HepG2 (cell line): ENCODE data around the gene ARL15. TPM values are rescaled to one million over a fixed set of nuclear protein-coding genes. Genes with fewer than 3 reads are reported as not detected.

Experiments
- ATAC-seq: fragments of 200-7000 bp; cut with Tn5 transposase; 3 replicates; pipeline ENCODE4 v1.9.1; 2020; ENCODE audit warnings: mild to moderate bottlenecking, moderate library complexity
- BruUV-seq: library from RNA; stranded (reverse); fragments of 400-500 nt; replicated peaks from 2 replicates; lab custom pipeline; 2021; lab: Mats Ljungman, UMichigan
- CTCF ChIA-PET: fragments of 300-600 bp; formaldehyde crosslinking; extraction: SDS; loops from one replicate; lab custom pipeline; 2021; ENCODE audit warnings: low total read pairs, inconsistent platforms, low intra/inter-chr PET ratio; lab: Yijun Ruan, JAX
- POLR2A ChIA-PET: fragments of 350-600 bp; sonication (Branson Sonifier 250); formaldehyde crosslinking; loops from one replicate; lab custom pipeline; 2020; ENCODE audit warnings: antibody characterized with exemption, inconsistent platforms; lab: Yijun Ruan, JAX
- DNase-seq: peaks from one replicate; pipeline ENCODE4 v3.0.0-alpha.2; 2015; ENCODE audit warnings: low spot score
- FAIRE-seq: peaks from 3 replicates; lab custom pipeline; 2011; peaks lifted over from hg19 to GRCh38; lab: Jason Lieb, UNC
- H2AFZ ChIP-seq: one replicate; pipeline ENCODE4 v1.6.1; 2011; ENCODE audit warnings: low read length, inconsistent platforms
- H3K27ac ChIP-seq: fragments of 300-600 bp; 3 replicates; pipeline ENCODE4 v1.8.0; 2011; ENCODE audit warnings: mixed run types, mild to moderate bottlenecking, mixed read lengths, low read length, inconsistent platforms; ENCODE audit not compliant: insufficient read depth; ENCODE audit errors: extremely low read length
- H3K27me3 ChIP-seq, 2 experiments: fragments of 200-600 bp in 1 of 2; 2 replicates in 1 of 2; 3 replicates in 1 of 2; pipeline versions ENCODE4 v1.6.0 to v1.8.0; 2011; ENCODE audit warnings: low read length in 2 of 2, mild to moderate bottlenecking in 2 of 2, moderate library complexity in 2 of 2, inconsistent platforms in 1 of 2; ENCODE audit not compliant: insufficient read depth in 2 of 2, control insufficient read depth in 1 of 2
- H3K36me3 ChIP-seq, 2 experiments: fragments of 200-600 bp in 1 of 2; replicated peaks in 1 of 2; 2 replicates in 1 of 2; 3 replicates in 1 of 2; pipeline versions ENCODE4 v1.5.1 to v1.8.0; 2011; ENCODE audit warnings: low read length in 2 of 2, inconsistent platforms in 1 of 2; ENCODE audit not compliant: insufficient read depth in 2 of 2, control insufficient read depth in 1 of 2
- H3K4me1 ChIP-seq: 2 replicates; pipeline ENCODE4 v1.5.1; 2012; ENCODE audit warnings: low read length, inconsistent platforms; ENCODE audit not compliant: insufficient read depth
- H3K4me2 ChIP-seq: 2 replicates; pipeline ENCODE4 v1.6.0; 2011; ENCODE audit warnings: low read depth, low read length, inconsistent platforms
- H3K4me3 ChIP-seq, 3 experiments: fragments of 200-600 bp in 1 of 3; sonication (generic), shearing (Covaris generic) in 1 of 3; replicated peaks in 1 of 3; 2 replicates each; pipeline ENCODE4 v1.5.1; 2011 to 2016; ENCODE audit warnings: low read length in 3 of 3, inconsistent platforms in 2 of 3, low read depth in 2 of 3, mild to moderate bottlenecking in 2 of 3, control low read depth in 1 of 3, mixed read lengths in 1 of 3; ENCODE audit not compliant: insufficient read depth in 1 of 3
- H3K79me2 ChIP-seq: one replicate; pipeline ENCODE4 v1.6.1; 2011; ENCODE audit warnings: low read length, inconsistent platforms; ENCODE audit not compliant: insufficient read depth
- H3K9ac ChIP-seq: 2 replicates; pipeline ENCODE4 v1.6.0; 2011; ENCODE audit warnings: mild to moderate bottlenecking, low read depth, low read length, inconsistent platforms; ENCODE audit not compliant: insufficient read depth
- H3K9me3 ChIP-seq: 2 replicates; pipeline ENCODE4 v1.5.1; 2012; ENCODE audit warnings: mild to moderate bottlenecking, low read length
- H4K20me1 ChIP-seq: 2 replicates; pipeline ENCODE4 v1.6.0; 2011; ENCODE audit warnings: inconsistent platforms, mild to moderate bottlenecking, low read length, moderate library complexity; ENCODE audit not compliant: insufficient read depth
- CSRNP2 ChIP-seq: sonication (generic); formaldehyde crosslinking; conservative IDR thresholded peaks from 2 replicates; pipeline ENCODE4 v1.8.0; 2022; ENCODE audit warnings: low read depth, missing genetic modification reagents
- CTCF ChIP-seq: sonication (generic); formaldehyde crosslinking; IDR thresholded peaks from 2 replicates; pipeline ENCODE4 v1.5.0; 2020; ENCODE audit warnings: mild to moderate bottlenecking, missing genetic modification reagents, moderate library complexity
- GFI1 ChIP-seq: sonication (generic); formaldehyde crosslinking; IDR thresholded peaks from 2 replicates; pipeline ENCODE4 v1.5.0; 2020; ENCODE audit warnings: missing genetic modification reagents, mild to moderate bottlenecking, borderline replicate concordance
- MAFF ChIP-seq: IDR thresholded peaks from 2 replicates; pipeline ENCODE4 v1.6.1; 2011; ENCODE audit warnings: low read depth, low read length, improper control_type of control experiment
- MAFK ChIP-seq, 2 experiments: IDR thresholded peaks in 1 of 2; conservative IDR thresholded peaks in 1 of 2; 2 replicates each; pipeline ENCODE4 v1.6.1; 2011; ENCODE audit warnings: improper control_type of control experiment in 2 of 2, low read length in 2 of 2
- SIX1 ChIP-seq: sonication (generic); formaldehyde crosslinking; IDR thresholded peaks from 2 replicates; pipeline ENCODE4 v1.4.0; 2020; ENCODE audit warnings: missing genetic modification reagents, borderline replicate concordance
- SNAPC2 ChIP-seq: sonication (generic); formaldehyde crosslinking; IDR thresholded peaks from 2 replicates; pipeline ENCODE4 v1.8.1; 2022; ENCODE audit warnings: mild to moderate bottlenecking, missing genetic modification reagents
- TOE1 ChIP-seq: sonication (generic); formaldehyde crosslinking; IDR thresholded peaks from 2 replicates; pipeline ENCODE4 v1.4.0; 2020; ENCODE audit warnings: mild to moderate bottlenecking, missing genetic modification reagents
- ZNF772 ChIP-seq: sonication (generic); formaldehyde crosslinking; IDR thresholded peaks from 2 replicates; pipeline ENCODE4 v1.5.0; 2020; ENCODE audit warnings: mild to moderate bottlenecking, missing genetic modification reagents
- WGBS: methylation state at CpG from one replicate; pipeline ENCODE4 v1.1.6; 2017; ENCODE audit warnings: low lambda C conversion rate; 5-methylcytosine and 5-hydroxymethylcytosine counted together
- in situ Hi-C: cut with HindIII; loops from 2 replicates; pipeline ENCODE4 v1.10.0; 2017; ENCODE audit warnings: low pct_unique_long_range_greater_than_20kb; ENCODE audit not compliant: extremely low pct_ligation_motif_present
- intact Hi-C: fragments of 100-400 bp; cut with micrococcal nuclease; formaldehyde crosslinking; loops from one replicate; pipeline ENCODE4 v1.10.0; 2022; ENCODE audit not compliant: unreplicated experiment
- polyA plus RNA-seq, 8 experiments: library from polyadenylated mRNA; depleted of rRNA in 3 of 8; stranded (reverse) in 7 of 8; unstranded in 1 of 8; fragments of >200 nt; fragmentation: Illumina TruSeq in 4 of 8; extraction: Trizol in 4 of 8; gene quantifications; 2 replicates each; pipeline versions ENCODE4 v1.2.1 to v1.2.3, GENCODE V29; 2011 to 2016; ENCODE audit warnings: low read depth in 4 of 8, missing spikeins in 1 of 8, mixed read lengths in 1 of 8; ENCODE audit not compliant: insufficient read depth in 1 of 8
- total RNA-seq, 5 experiments: library from RNA; depleted of rRNA; stranded (reverse); fragments of >200 nt; fragmentation: Illumina TruSeq; extraction: Trizol; gene quantifications; 2 replicates each; pipeline ENCODE4 v1.2.3, GENCODE V29; 2016; ENCODE audit warnings: low read depth in 1 of 5

Gene ARL15
- total and polyA plus RNA-seq, 2 of the 13 experiments (the other 11 are each of a cell fraction or from before 2014, with no cell fraction given): 2.5 to 7.7 TPM

- H3K27ac ChIP-seq: no peak overlapping the region
- no peaks in the 10 kb centered on the region for H3K36me3 ChIP-seq
- no peaks in the 10 kb centered on the region for H3K4me1 ChIP-seq
- intact Hi-C loops: loop anchor here (10.0 kb wide), 1 partner anchor 258 kb away; no protein-coding TSS in a partner anchor
- H3K4me3 ChIP-seq: no peak overlapping the region
- H3K9me3 ChIP-seq: no peaks in the 10 kb centered on the region
- WGBS: 68% methylated on average over 4 of the region's 4 CpGs
- in situ Hi-C loops: loop anchor here (10.0 kb wide), 1 partner anchor 1048 kb away; no protein-coding TSS in a partner anchor
- FAIRE-seq (no peak), ATAC-seq (no peak), DNase-seq (no peak)
- no peak overlapping the region for H3K9ac ChIP-seq
- ChIA-PET POLR2A (no interaction called here), CTCF (no interaction called here)
- no TSS peak for BruUV-seq
- H4K20me1 ChIP-seq: no peaks in the 10 kb centered on the region
- H3K27me3 ChIP-seq: no peaks in the 10 kb centered on the region; a peak in 1 of 5 replicates
- no peak for TF ChIP-seq TOE1 (CRISPR knock-in tag)
- no peak overlapping the region for H3K4me2 ChIP-seq
- no peak overlapping the region for H2AFZ ChIP-seq
- no peaks in the 10 kb centered on the region for H3K79me2 ChIP-seq
These were observed 88.0 kb downstream of the ARL15 start for GRCh38 chr5:54222336-54222735.

GRCh38 chr5:54221135-54221534, 89.2 kb downstream of the ARL15 start:
- TF ChIP-seq CTCF (CRISPR knock-in tag) (no peak), MAFK (conservative IDR thresholded peaks at IDR 0.05 in 1 of 2, IDR thresholded peaks at IDR 0.05 in 1 of 2; ENCODE audit: low read length in 2 of 2) (peak; percentile 54 to 69; a peak in 3 of 4 replicates), SNAPC2 (CRISPR knock-in tag) (no peak), CSRNP2 (CRISPR knock-in tag) (no peak), GFI1 (no peak), SIX1 (CRISPR knock-in tag) (no peak), MAFF (peak; percentile 67), ZNF772 (CRISPR knock-in tag) (no peak)
- TF ChIP-seq, all 625 proteins: peak for 2
- Histone ChIP-seq H3K79me2 (no peaks in the 10 kb centered on the region), H2AFZ (no peak overlapping the region), H3K9ac (no peak overlapping the region), H3K4me1 (no peaks in the 10 kb centered on the region), H3K36me3 (no peaks in the 10 kb centered on the region), H4K20me1 (no peaks in the 10 kb centered on the region), H3K27me3 (no peaks in the 10 kb centered on the region; a peak in 1 of 5 replicates), H3K27ac (no peak overlapping the region), H3K4me3 (no peak overlapping the region), H3K9me3 (no peaks in the 10 kb centered on the region), H3K4me2 (no peak overlapping the region)
- DNase-seq (no peak), FAIRE-seq (no peak), ATAC-seq (no peak)
- 80% methylated on average over 1 of the region's 1 CpG for WGBS
- in situ Hi-C loops (loop anchor here (10.0 kb wide), 1 partner anchor 1046 kb away; no protein-coding TSS in a partner anchor), intact Hi-C loops (loop anchor here (10.0 kb wide), 1 partner anchor 256 kb away; no protein-coding TSS in a partner anchor)
- CTCF ChIA-PET: no interaction called here
- BruUV-seq: no TSS peak
- POLR2A ChIA-PET: no interaction called here
